HepG2 (cell line): ENCODE measurements around the gene NOP58. TPM values are rescaled to one million over a fixed set of nuclear protein-coding genes. Genes with fewer than 3 reads are reported as not detected.

Source experiments
- ATAC-seq: fragments of 200-7000 bp; cut with Tn5 transposase; 3 replicates; pipeline ENCODE4 v1.9.1; 2020; ENCODE audit warnings: mild to moderate bottlenecking, moderate library complexity
- Bru-seq: library from RNA; stranded (reverse); fragments of 400-500 nt; gene quantifications from one replicate; lab custom pipeline; 2021; lab: Mats Ljungman, UMichigan
- BruChase-seq, 2 experiments: library from RNA; stranded (reverse); fragments of 400-500 nt; gene quantifications; one replicate each; lab custom pipeline; 2021; lab: Mats Ljungman, UMichigan
- BruUV-seq: library from RNA; stranded (reverse); fragments of 400-500 nt; replicated peaks from 2 replicates; lab custom pipeline; 2021; lab: Mats Ljungman, UMichigan
- CTCF ChIA-PET: fragments of 300-600 bp; formaldehyde crosslinking; extraction: SDS; loops from one replicate; lab custom pipeline; 2021; ENCODE audit warnings: low total read pairs, inconsistent platforms, low intra/inter-chr PET ratio; lab: Yijun Ruan, JAX
- POLR2A ChIA-PET: fragments of 350-600 bp; sonication (Branson Sonifier 250); formaldehyde crosslinking; loops from one replicate; lab custom pipeline; 2020; ENCODE audit warnings: antibody characterized with exemption, inconsistent platforms; lab: Yijun Ruan, JAX
- DNase-seq: peaks from one replicate; pipeline ENCODE4 v3.0.0-alpha.2; 2015; ENCODE audit warnings: low spot score
- FAIRE-seq: peaks from 3 replicates; lab custom pipeline; 2011; peaks lifted over from hg19 to GRCh38; lab: Jason Lieb, UNC
- H2AFZ ChIP-seq: one replicate; pipeline ENCODE4 v1.6.1; 2011; ENCODE audit warnings: low read length, inconsistent platforms
- H3K27ac ChIP-seq: fragments of 300-600 bp; 3 replicates; pipeline ENCODE4 v1.8.0; 2011; ENCODE audit warnings: mixed run types, mild to moderate bottlenecking, mixed read lengths, low read length, inconsistent platforms; ENCODE audit not compliant: insufficient read depth; ENCODE audit errors: extremely low read length
- H3K27me3 ChIP-seq, 2 experiments: fragments of 200-600 bp in 1 of 2; 2 replicates in 1 of 2; 3 replicates in 1 of 2; pipeline versions ENCODE4 v1.6.0 to v1.8.0; 2011; ENCODE audit warnings: low read length in 2 of 2, mild to moderate bottlenecking in 2 of 2, moderate library complexity in 2 of 2, inconsistent platforms in 1 of 2; ENCODE audit not compliant: insufficient read depth in 2 of 2, control insufficient read depth in 1 of 2
- H3K36me3 ChIP-seq, 2 experiments: fragments of 200-600 bp in 1 of 2; replicated peaks in 1 of 2; 2 replicates in 1 of 2; 3 replicates in 1 of 2; pipeline versions ENCODE4 v1.5.1 to v1.8.0; 2011; ENCODE audit warnings: low read length in 2 of 2, inconsistent platforms in 1 of 2; ENCODE audit not compliant: insufficient read depth in 2 of 2, control insufficient read depth in 1 of 2
- H3K4me1 ChIP-seq: 2 replicates; pipeline ENCODE4 v1.5.1; 2012; ENCODE audit warnings: low read length, inconsistent platforms; ENCODE audit not compliant: insufficient read depth
- H3K4me2 ChIP-seq: 2 replicates; pipeline ENCODE4 v1.6.0; 2011; ENCODE audit warnings: low read depth, low read length, inconsistent platforms
- H3K4me3 ChIP-seq, 3 experiments: fragments of 200-600 bp in 1 of 3; sonication (generic), shearing (Covaris generic) in 1 of 3; replicated peaks in 1 of 3; 2 replicates each; pipeline ENCODE4 v1.5.1; 2011 to 2016; ENCODE audit warnings: low read length in 3 of 3, inconsistent platforms in 2 of 3, low read depth in 2 of 3, mild to moderate bottlenecking in 2 of 3, control low read depth in 1 of 3, mixed read lengths in 1 of 3; ENCODE audit not compliant: insufficient read depth in 1 of 3
- H3K79me2 ChIP-seq: one replicate; pipeline ENCODE4 v1.6.1; 2011; ENCODE audit warnings: low read length, inconsistent platforms; ENCODE audit not compliant: insufficient read depth
- H3K9ac ChIP-seq: 2 replicates; pipeline ENCODE4 v1.6.0; 2011; ENCODE audit warnings: mild to moderate bottlenecking, low read depth, low read length, inconsistent platforms; ENCODE audit not compliant: insufficient read depth
- H3K9me3 ChIP-seq: 2 replicates; pipeline ENCODE4 v1.5.1; 2012; ENCODE audit warnings: mild to moderate bottlenecking, low read length
- H4K20me1 ChIP-seq: 2 replicates; pipeline ENCODE4 v1.6.0; 2011; ENCODE audit warnings: inconsistent platforms, mild to moderate bottlenecking, low read length, moderate library complexity; ENCODE audit not compliant: insufficient read depth
- BCL6 ChIP-seq: IDR thresholded peaks from 2 replicates; pipeline ENCODE4 v1.6.1; 2016; ENCODE audit warnings: missing genetic modification reagents, missing compliant biosample characterization
- CEBPG ChIP-seq: IDR thresholded peaks from 2 replicates; pipeline ENCODE4 v1.6.1; 2016
- GZF1 ChIP-seq: sonication (generic); formaldehyde crosslinking; IDR thresholded peaks from 2 replicates; pipeline ENCODE4 v1.5.1; 2020; ENCODE audit warnings: mild to moderate bottlenecking, missing genetic modification reagents
- HMGA1 ChIP-seq: sonication (generic); formaldehyde crosslinking; conservative IDR thresholded peaks from 2 replicates; pipeline ENCODE4 v1.4.0; 2020; ENCODE audit warnings: missing genetic modification reagents
- HNRNPUL1 ChIP-seq: fragments of 200-400 bp; formaldehyde crosslinking; IDR thresholded peaks from 2 replicates; pipeline ENCODE4 v1.6.1; 2017; ENCODE audit warnings: low read depth, mild to moderate bottlenecking, low read length, moderate library complexity
- ISL2 ChIP-seq: sonication (generic); formaldehyde crosslinking; IDR thresholded peaks from 2 replicates; pipeline ENCODE4 v1.5.0; 2020; ENCODE audit warnings: missing genetic modification reagents
- KMT2B ChIP-seq: IDR thresholded peaks from 2 replicates; pipeline ENCODE4 v1.6.1; 2016; ENCODE audit warnings: missing genetic modification reagents, missing compliant biosample characterization
- MATR3 ChIP-seq: sonication (generic); formaldehyde crosslinking; IDR thresholded peaks from 2 replicates; pipeline ENCODE4 v1.4.0; 2020; ENCODE audit warnings: missing genetic modification reagents
- REPIN1 ChIP-seq: sonication (generic); formaldehyde crosslinking; IDR thresholded peaks from 2 replicates; pipeline ENCODE4 v1.8.0; 2022; ENCODE audit warnings: missing genetic modification reagents, low read depth, mild to moderate bottlenecking, borderline replicate concordance
- SUZ12 ChIP-seq: fragments of 150-350 bp; IDR thresholded peaks from 2 replicates; pipeline ENCODE4 v1.6.1; 2014; ENCODE audit warnings: low read depth, low read length
- ZNF441 ChIP-seq: sonication (generic); formaldehyde crosslinking; IDR thresholded peaks from 2 replicates; pipeline ENCODE4 v1.7.0; 2021; ENCODE audit warnings: missing genetic modification reagents, borderline replicate concordance
- ZNF567 ChIP-seq: sonication (generic); formaldehyde crosslinking; IDR thresholded peaks from 2 replicates; pipeline ENCODE4 v1.8.1; 2023; ENCODE audit warnings: mild to moderate bottlenecking, missing genetic modification reagents, borderline replicate concordance
- ZNF572 ChIP-seq: sonication (generic); formaldehyde crosslinking; IDR thresholded peaks from 2 replicates; pipeline ENCODE4 v1.5.1; 2020; ENCODE audit warnings: mild to moderate bottlenecking, missing genetic modification reagents
- WGBS: methylation state at CpG from one replicate; pipeline ENCODE4 v1.1.6; 2017; ENCODE audit warnings: low lambda C conversion rate; 5-methylcytosine and 5-hydroxymethylcytosine counted together
- in situ Hi-C: cut with HindIII; loops from 2 replicates; pipeline ENCODE4 v1.10.0; 2017; ENCODE audit warnings: low pct_unique_long_range_greater_than_20kb; ENCODE audit not compliant: extremely low pct_ligation_motif_present
- intact Hi-C: fragments of 100-400 bp; cut with micrococcal nuclease; formaldehyde crosslinking; loops from one replicate; pipeline ENCODE4 v1.10.0; 2022; ENCODE audit not compliant: unreplicated experiment
- long read RNA-seq, 2 experiments: library from RNA in 1 of 2; library from polyadenylated mRNA in 1 of 2; stranded (forward) in 1 of 2; unstranded in 1 of 2; transcript quantifications; one replicate each; pipeline ENCODE4 v2.0.0, GENCODE V29; 2019 to 2022
- polyA minus RNA-seq, 3 experiments: library from RNA; depleted of rRNA, polyadenylated mRNA; stranded (reverse); fragments of >200 nt; gene quantifications; 2 replicates each; pipeline ENCODE4 v1.2.3, GENCODE V29; 2011; ENCODE audit warnings: low replicate concordance in 1 of 3
- polyA plus RNA-seq, 8 experiments: library from polyadenylated mRNA; depleted of rRNA in 3 of 8; stranded (reverse) in 7 of 8; unstranded in 1 of 8; fragments of >200 nt; fragmentation: Illumina TruSeq in 4 of 8; extraction: Trizol in 4 of 8; gene quantifications; 2 replicates each; pipeline versions ENCODE4 v1.2.1 to v1.2.3, GENCODE V29; 2011 to 2016; ENCODE audit warnings: low read depth in 4 of 8, missing spikeins in 1 of 8, mixed read lengths in 1 of 8; ENCODE audit not compliant: insufficient read depth in 1 of 8
- total RNA-seq, 5 experiments: library from RNA; depleted of rRNA; stranded (reverse); fragments of >200 nt; fragmentation: Illumina TruSeq; extraction: Trizol; gene quantifications; 2 replicates each; pipeline ENCODE4 v1.2.3, GENCODE V29; 2016; ENCODE audit warnings: low read depth in 1 of 5
- TF ChIP-seq, protein P1 (sequence below): fragments of 450-650 bp; IDR thresholded peaks from 2 replicates; pipeline ENCODE4 v1.6.1; 2016

The NOP58 gene, protein sequence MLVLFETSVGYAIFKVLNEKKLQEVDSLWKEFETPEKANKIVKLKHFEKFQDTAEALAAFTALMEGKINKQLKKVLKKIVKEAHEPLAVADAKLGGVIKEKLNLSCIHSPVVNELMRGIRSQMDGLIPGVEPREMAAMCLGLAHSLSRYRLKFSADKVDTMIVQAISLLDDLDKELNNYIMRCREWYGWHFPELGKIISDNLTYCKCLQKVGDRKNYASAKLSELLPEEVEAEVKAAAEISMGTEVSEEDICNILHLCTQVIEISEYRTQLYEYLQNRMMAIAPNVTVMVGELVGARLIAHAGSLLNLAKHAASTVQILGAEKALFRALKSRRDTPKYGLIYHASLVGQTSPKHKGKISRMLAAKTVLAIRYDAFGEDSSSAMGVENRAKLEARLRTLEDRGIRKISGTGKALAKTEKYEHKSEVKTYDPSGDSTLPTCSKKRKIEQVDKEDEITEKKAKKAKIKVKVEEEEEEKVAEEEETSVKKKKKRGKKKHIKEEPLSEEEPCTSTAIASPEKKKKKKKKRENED
- total RNA-seq (2016; rRNA removed; fragmentation: Illumina TruSeq; extraction: Trizol) (203 and 220 TPM in 2 replicates), polyA plus RNA-seq (2011; rRNA removed) (57.8 and 74.9 TPM in 2 replicates), polyA minus RNA-seq (2011; rRNA and poly(A)+ RNA removed; ENCODE audit: low replicate concordance) (61.2 and 104 TPM in 2 replicates), Bru-seq, nascent RNA (percentile 97 among the genes with signal in this experiment), BruChase-seq, experiment 1, labeled RNA remaining after a 6-hour chase (percentile 97 among the genes with signal in this experiment), BruChase-seq, experiment 2, labeled RNA remaining after a 2-hour chase (percentile 97 among the genes with signal in this experiment)
- 64.2 and 70.2 TPM in 2 replicates for total RNA-seq (2016; cell fraction: cytosol; rRNA removed; fragmentation: Illumina TruSeq; extraction: Trizol; ENCODE audit: low read depth)
- total RNA-seq (2016; cell fraction: insoluble cytoplasmic fraction; rRNA removed; fragmentation: Illumina TruSeq; extraction: Trizol), result 206 and 220 TPM in 2 replicates
- 75.4 and 87.9 TPM in 2 replicates for total RNA-seq (2016; cell fraction: membrane; rRNA removed; fragmentation: Illumina TruSeq; extraction: Trizol)
- 256 and 273 TPM in 2 replicates for total RNA-seq (2016; cell fraction: nucleus; rRNA removed; fragmentation: Illumina TruSeq; extraction: Trizol)
- polyA plus RNA-seq (2011; cell fraction: cytosol; rRNA removed), result 21.6 and 29.8 TPM in 2 replicates
- 74.2 and 82.7 TPM in 2 replicates for polyA plus RNA-seq (2011; cell fraction: nucleus; rRNA removed)
- 79.2 and 122 TPM in 2 replicates for polyA plus RNA-seq (2012)
- polyA plus RNA-seq (2016; cell fraction: cytosol; fragmentation: Illumina TruSeq; extraction: Trizol; ENCODE audit: low read depth), result 34.2 and 40.6 TPM in 2 replicates
- 214 and 215 TPM in 2 replicates for polyA plus RNA-seq (2016; cell fraction: insoluble cytoplasmic fraction; fragmentation: Illumina TruSeq; extraction: Trizol; ENCODE audit: low read depth)
- 42.8 and 55.0 TPM in 2 replicates for polyA plus RNA-seq (2016; cell fraction: membrane; fragmentation: Illumina TruSeq; extraction: Trizol; ENCODE audit: low read depth)
- polyA plus RNA-seq (2016; cell fraction: nucleus; fragmentation: Illumina TruSeq; extraction: Trizol; ENCODE audit: insufficient read depth, low read depth), result 310 and 337 TPM in 2 replicates
- 26.5 and 28.0 TPM in 2 replicates for polyA minus RNA-seq (2011; cell fraction: cytosol; rRNA and poly(A)+ RNA removed)
- polyA minus RNA-seq (2011; cell fraction: nucleus; rRNA and poly(A)+ RNA removed), result 278 and 321 TPM in 2 replicates
- long read RNA-seq, experiment 1, transcript NOP58-201 (15 exons, 2,046 nt), result major isoform, 23 of 133 reads
- long read RNA-seq, experiment 1, partial matches to known transcripts, result 99 of 133 reads
- long read RNA-seq, experiment 1, other reads (novel, unspliced or antisense), result 9 of 133 reads
- long read RNA-seq, experiment 2, transcript NOP58-201 (15 exons, 2,046 nt), result major isoform, 141 of 221 reads
- long read RNA-seq, experiment 2, partial matches to known transcripts, result 50 of 221 reads
- long read RNA-seq, experiment 2, other reads (novel, unspliced or antisense), result 29 of 221 reads

DNA sequence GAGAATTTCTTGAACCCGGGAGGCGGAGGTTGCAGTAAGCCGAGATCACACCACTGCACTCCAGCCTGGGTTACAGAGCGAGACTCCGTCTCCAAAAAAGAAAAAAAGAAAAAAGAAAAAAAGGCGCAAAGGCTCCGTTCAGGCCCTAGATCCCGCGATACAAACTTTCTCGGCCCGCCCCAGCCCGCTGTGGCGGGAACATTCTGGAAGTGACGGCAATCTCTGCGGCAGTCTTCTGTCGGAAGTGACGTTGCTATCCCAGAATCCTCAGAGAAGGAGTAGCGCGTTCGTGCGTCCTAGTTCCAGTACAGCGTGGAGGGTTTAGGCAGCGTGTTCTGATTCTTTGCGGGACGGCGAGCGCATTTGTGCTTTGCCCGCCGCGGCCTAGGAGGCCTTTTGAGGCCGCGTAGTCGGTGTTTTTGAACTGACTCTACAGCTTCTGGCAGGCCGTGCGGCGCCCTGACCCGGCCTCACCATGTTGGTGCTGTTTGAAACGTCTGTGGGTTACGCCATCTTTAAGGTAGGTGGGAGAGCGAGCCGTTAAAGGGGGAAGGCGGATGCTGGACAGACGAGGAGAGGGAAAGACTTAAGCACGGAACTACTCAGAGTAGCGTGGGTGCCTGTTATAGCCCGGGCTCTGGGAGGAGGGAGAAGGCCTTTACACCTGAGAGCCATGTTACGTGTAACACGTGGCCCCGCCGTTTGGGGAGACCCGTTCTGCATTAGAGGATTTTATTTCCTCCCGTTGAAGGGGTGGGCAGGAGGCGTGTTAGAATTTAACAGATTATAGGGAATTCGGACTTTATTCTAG lies at the start of gene NOP58:
NOP58 (plus strand) TSS at position 297 of the 811 bp plus-strand sequence; CDS start at position 476, 179 bp downstream.
- peak within 1 kb of the TSS; percentile 93 for H3K27ac ChIP-seq
- under 1% methylated on average over 54 of the region's 54 CpGs for WGBS
- POLR2A ChIA-PET, result interaction anchor here (1.0 to 2.3 kb wide), 6 partner anchors 12 to 485 kb away, joined by 3 to 12 read pairs (median 4); partner anchors contain the start of gene ALS2
- ATAC-seq (peak; percentile 93), FAIRE-seq (peak; percentile 84), DNase-seq (peak; percentile 97)
- H3K4me3 ChIP-seq, result peak within 1 kb of the TSS; percentile 75 to 97 (median 91)
- H3K4me2 ChIP-seq, result peak within 1 kb of the TSS; percentile 95
- H2AFZ ChIP-seq, result no peak within 1 kb of the TSS
- peaks cover 43% of the 10 kb centered on the region for H3K4me1 ChIP-seq
- H3K9ac ChIP-seq, result peak within 1 kb of the TSS; percentile 99
- H3K27me3 ChIP-seq, result no peaks in the 10 kb centered on the region; a peak in 1 of 5 replicates
- peaks cover 50% of the 10 kb centered on the region for H3K79me2 ChIP-seq
- in situ Hi-C loops, result no loop called here
- BruUV-seq, result TSS peak; percentile 67
- peaks cover 3 to 6% of the 10 kb centered on the region in 2 experiments; a peak in 2 of 5 replicates for H3K36me3 ChIP-seq
- CTCF ChIA-PET, result no interaction called here
- H3K9me3 ChIP-seq, result no peaks in the 10 kb centered on the region
- intact Hi-C loops, result loop anchor here (2.0 kb wide), 1 partner anchor 27 kb away; the partner anchor contains the start of gene SUMO1
- H4K20me1 ChIP-seq, result peaks cover 44% of the 10 kb centered on the region
- TF ChIP-seq ISL2 (CRISPR knock-in tag) (peak; percentile 60), MATR3 (CRISPR knock-in tag) (no peak), GZF1 (CRISPR knock-in tag) (peak; percentile 28; the same call in 1 of the 2 replicates), ZNF572 (CRISPR knock-in tag) (peak; percentile 24; the same call in 1 of the 2 replicates), BCL6 (CRISPR knock-in tag) (peak; percentile 70), HMGA1 (CRISPR knock-in tag) (no peak), KMT2B (CRISPR knock-in tag) (peak; percentile 95), ZNF567 (CRISPR knock-in tag) (peak; percentile 77; the same call in 1 of the 2 replicates), REPIN1 (CRISPR knock-in tag) (peak; percentile 92), HNRNPUL1 (no peak), ZNF441 (peak; percentile 79), CEBPG (CRISPR knock-in tag) (peak; percentile 78), SUZ12 (peak; percentile 46; the same call in 1 of the 2 replicates)
- TF ChIP-seq, protein P1, sequence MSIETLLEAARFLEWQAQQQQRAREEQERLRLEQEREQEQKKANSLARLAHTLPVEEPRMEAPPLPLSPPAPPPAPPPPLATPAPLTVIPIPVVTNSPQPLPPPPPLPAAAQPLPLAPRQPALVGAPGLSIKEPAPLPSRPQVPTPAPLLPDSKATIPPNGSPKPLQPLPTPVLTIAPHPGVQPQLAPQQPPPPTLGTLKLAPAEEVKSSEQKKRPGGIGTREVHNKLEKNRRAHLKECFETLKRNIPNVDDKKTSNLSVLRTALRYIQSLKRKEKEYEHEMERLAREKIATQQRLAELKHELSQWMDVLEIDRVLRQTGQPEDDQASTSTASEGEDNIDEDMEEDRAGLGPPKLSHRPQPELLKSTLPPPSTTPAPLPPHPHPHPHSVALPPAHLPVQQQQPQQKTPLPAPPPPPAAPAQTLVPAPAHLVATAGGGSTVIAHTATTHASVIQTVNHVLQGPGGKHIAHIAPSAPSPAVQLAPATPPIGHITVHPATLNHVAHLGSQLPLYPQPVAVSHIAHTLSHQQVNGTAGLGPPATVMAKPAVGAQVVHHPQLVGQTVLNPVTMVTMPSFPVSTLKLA, result peak; percentile 11; the same call in 1 of the 2 replicates
